Glutamatergic neuron (in vitro differentiated cells): ENCODE measurements around the gene ZFPM1. TPM values are rescaled to one million over a fixed set of nuclear protein-coding genes. Genes with fewer than 3 reads are reported as not detected.

Experiments
- DNase-seq: peaks from one replicate; pipeline ENCODE4 v3.0.0; 2022
- H3K27ac Mint-ChIP-seq: one replicate; pipeline ENCODE4 v1.8.0; 2020; ENCODE audit warnings: mild to moderate bottlenecking, mixed read lengths, inconsistent platforms; ENCODE audit not compliant: unreplicated experiment
- H3K27me3 Mint-ChIP-seq: one replicate; pipeline ENCODE4 v1.8.0; 2020; ENCODE audit warnings: mild to moderate bottlenecking, moderate library complexity, mixed read lengths, inconsistent platforms; ENCODE audit not compliant: unreplicated experiment
- H3K36me3 Mint-ChIP-seq: one replicate; pipeline ENCODE4 v1.8.0; 2020; ENCODE audit warnings: mild to moderate bottlenecking, mixed read lengths, inconsistent platforms; ENCODE audit not compliant: unreplicated experiment
- H3K4me1 Mint-ChIP-seq: one replicate; pipeline ENCODE4 v1.8.0; 2020; ENCODE audit warnings: mild to moderate bottlenecking, low read depth, mixed read lengths, inconsistent platforms; ENCODE audit not compliant: unreplicated experiment
- H3K4me3 Mint-ChIP-seq: one replicate; pipeline ENCODE4 v1.8.0; 2020; ENCODE audit warnings: mild to moderate bottlenecking, mixed read lengths, inconsistent platforms; ENCODE audit not compliant: unreplicated experiment
- H3K9me3 Mint-ChIP-seq: one replicate; pipeline ENCODE4 v1.8.0; 2020; ENCODE audit warnings: mild to moderate bottlenecking, moderate library complexity, mixed read lengths, inconsistent platforms; ENCODE audit not compliant: unreplicated experiment
- total RNA-seq: library from RNA; stranded (reverse); fragmentation: NEBNext Ultra II Directional; extraction: Animal tissue kit (Norgen Biotek cat#: 25700); gene quantifications from one replicate; pipeline ENCODE4 v1.2.1, GENCODE V29; 2021; ENCODE audit not compliant: unreplicated experiment
- TF ChIP-seq, protein P1 (sequence below): fragments of 200-600 bp; sonication (generic); IDR thresholded peaks from one replicate; pipeline ENCODE4 v1.5.0; 2021; ENCODE audit not compliant: partially characterized antibody, unreplicated experiment

Gene ZFPM1
- total RNA-seq, 1 donor from 2014 or later = 11.1 TPM

GRCh38 chr16:88430185-88430523 lies 22.9 kb upstream of the ZFPM1 start:
- H3K36me3 Mint-ChIP-seq = no peaks in the 10 kb centered on the region
- H3K4me3 Mint-ChIP-seq = no peak overlapping the region
- H3K27me3 Mint-ChIP-seq = no peaks in the 10 kb centered on the region
- no peak overlapping the region for H3K27ac Mint-ChIP-seq
- no peaks in the 10 kb centered on the region for H3K4me1 Mint-ChIP-seq
- peaks cover 3% of the 10 kb centered on the region for H3K9me3 Mint-ChIP-seq
- TF ChIP-seq, protein P1, sequence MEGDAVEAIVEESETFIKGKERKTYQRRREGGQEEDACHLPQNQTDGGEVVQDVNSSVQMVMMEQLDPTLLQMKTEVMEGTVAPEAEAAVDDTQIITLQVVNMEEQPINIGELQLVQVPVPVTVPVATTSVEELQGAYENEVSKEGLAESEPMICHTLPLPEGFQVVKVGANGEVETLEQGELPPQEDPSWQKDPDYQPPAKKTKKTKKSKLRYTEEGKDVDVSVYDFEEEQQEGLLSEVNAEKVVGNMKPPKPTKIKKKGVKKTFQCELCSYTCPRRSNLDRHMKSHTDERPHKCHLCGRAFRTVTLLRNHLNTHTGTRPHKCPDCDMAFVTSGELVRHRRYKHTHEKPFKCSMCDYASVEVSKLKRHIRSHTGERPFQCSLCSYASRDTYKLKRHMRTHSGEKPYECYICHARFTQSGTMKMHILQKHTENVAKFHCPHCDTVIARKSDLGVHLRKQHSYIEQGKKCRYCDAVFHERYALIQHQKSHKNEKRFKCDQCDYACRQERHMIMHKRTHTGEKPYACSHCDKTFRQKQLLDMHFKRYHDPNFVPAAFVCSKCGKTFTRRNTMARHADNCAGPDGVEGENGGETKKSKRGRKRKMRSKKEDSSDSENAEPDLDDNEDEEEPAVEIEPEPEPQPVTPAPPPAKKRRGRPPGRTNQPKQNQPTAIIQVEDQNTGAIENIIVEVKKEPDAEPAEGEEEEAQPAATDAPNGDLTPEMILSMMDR = no peak
- DNase-seq = no peak

- peaks cover 2% of the 10 kb centered on the region for H3K27me3 Mint-ChIP-seq
- DNase-seq = no peak
- H3K9me3 Mint-ChIP-seq = peaks cover 3% of the 10 kb centered on the region
- no peaks in the 10 kb centered on the region for H3K4me1 Mint-ChIP-seq
- TF ChIP-seq, protein P1 = no peak
- no peak overlapping the region for H3K27ac Mint-ChIP-seq
- no peaks in the 10 kb centered on the region for H3K36me3 Mint-ChIP-seq
- no peak overlapping the region for H3K4me3 Mint-ChIP-seq
Observed at GRCh38 chr16:88430524-88431446, 22.3 kb upstream of the ZFPM1 start.

DNA sequence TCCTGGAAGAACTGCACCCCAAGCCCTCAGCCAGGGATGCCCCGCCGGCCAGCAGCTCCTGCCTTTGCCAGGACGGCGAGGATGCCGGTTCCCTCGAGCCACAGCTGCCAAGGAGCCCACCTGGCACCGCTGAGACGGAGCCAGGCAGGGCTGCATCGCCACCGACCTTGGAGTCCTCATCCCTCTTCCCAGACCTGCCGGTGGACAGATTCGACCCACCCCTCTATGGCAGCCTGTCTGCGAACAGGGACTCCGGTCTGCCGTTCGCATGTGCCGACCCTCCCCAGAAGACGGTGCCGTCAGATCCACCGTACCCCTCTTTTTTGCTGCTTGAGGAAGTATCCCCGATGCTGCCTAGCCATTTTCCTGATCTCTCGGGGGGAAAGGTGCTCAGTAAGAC lies 21.4 kb upstream of the ZFPM1 start:
- peaks cover 3% of the 10 kb centered on the region for H3K9me3 Mint-ChIP-seq
- no peak overlapping the region for H3K27ac Mint-ChIP-seq
- no peaks in the 10 kb centered on the region for H3K36me3 Mint-ChIP-seq
- peaks cover 2% of the 10 kb centered on the region for H3K27me3 Mint-ChIP-seq
- no peak for DNase-seq
- TF ChIP-seq, protein P1 = no peak
- no peaks in the 10 kb centered on the region for H3K4me1 Mint-ChIP-seq
- no peak overlapping the region for H3K4me3 Mint-ChIP-seq

DNA sequence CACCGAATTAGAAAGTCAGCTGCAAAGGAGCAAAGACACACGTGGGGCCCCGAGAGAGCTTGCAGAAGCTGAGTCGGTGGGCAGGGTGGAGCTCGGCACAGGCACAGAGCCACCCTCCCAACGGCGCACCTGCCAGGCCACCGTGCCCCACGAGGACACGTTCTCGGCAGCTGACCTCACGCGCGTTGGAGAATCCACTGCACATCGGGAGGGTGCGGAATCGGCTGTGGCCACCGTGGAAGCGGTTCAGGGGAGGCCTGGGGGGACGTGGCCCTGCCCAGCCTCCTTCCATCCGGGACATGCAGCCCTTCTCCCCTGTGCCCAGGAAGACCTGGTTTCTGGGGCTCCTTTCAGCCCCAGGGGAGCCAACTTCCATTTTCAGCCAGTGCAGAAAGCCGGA lies 20.9 kb upstream of the ZFPM1 start:
- Mint-ChIP-seq H3K36me3 (no peaks in the 10 kb centered on the region), H3K27me3 (peaks cover 2% of the 10 kb centered on the region), H3K4me3 (no peak overlapping the region), H3K27ac (no peak overlapping the region), H3K9me3 (peaks cover 3% of the 10 kb centered on the region), H3K4me1 (no peaks in the 10 kb centered on the region)
- TF ChIP-seq, protein P1 = no peak
- DNase-seq = no peak

GRCh38 chr16:88432753-88433152 lies 20.3 kb upstream of the ZFPM1 start:
- Mint-ChIP-seq H3K9me3 (peaks cover 3% of the 10 kb centered on the region), H3K4me3 (no peak overlapping the region), H3K27me3 (peaks cover 2% of the 10 kb centered on the region), H3K36me3 (no peaks in the 10 kb centered on the region), H3K27ac (no peak overlapping the region), H3K4me1 (no peaks in the 10 kb centered on the region)
- TF ChIP-seq, protein P1 = no peak
- DNase-seq = no peak
